Adrenal gland (tissue), 12 donors: ENCODE measurements around the gene FNBP1. TPM values are rescaled to one million over a fixed set of nuclear protein-coding genes. Genes with fewer than 3 reads are reported as not detected.

ENCODE experiments used
- DNase-seq, 7 donors: peaks; one replicate each; pipeline ENCODE4 v3.0.0-alpha.2; 2019 to 2020
- H3K27ac ChIP-seq, 5 donors: fragments of 200-600 bp; sonication (generic) in 4 of 5; 1 replicate in 3 of 5; 2 replicates in 2 of 5; pipeline versions ENCODE4 v1.5.1 to v1.8.0; 2016 to 2020; ENCODE audit warnings: mild to moderate bottlenecking in 1 of 5
- H3K27me3 ChIP-seq: fragments of 200-600 bp; 2 replicates; pipeline ENCODE4 v1.8.0; 2021
- H3K36me3 ChIP-seq, 2 donors: fragments of 200-600 bp; replicated peaks in 1 of 2; 1 replicate in 1 of 2; 2 replicates in 1 of 2; pipeline versions ENCODE4 v1.5.1 to v1.8.0; 2018 to 2022
- H3K4me1 ChIP-seq, 2 donors: fragments of 200-600 bp; replicated peaks in 1 of 2; 1 replicate in 1 of 2; 2 replicates in 1 of 2; pipeline versions ENCODE4 v1.5.1 to v1.8.0; 2018 to 2021
- H3K4me3 ChIP-seq, 4 donors: fragments of 200-600 bp; sonication (generic) in 3 of 4; one replicate each; pipeline ENCODE4 v1.5.1; 2016 to 2018
- H3K9me3 ChIP-seq, 3 donors: fragments of 200-600 bp; sonication (generic) in 1 of 3; replicated peaks in 1 of 3; 1 replicate in 2 of 3; 2 replicates in 1 of 3; pipeline versions ENCODE4 v1.5.1 to v1.8.0; 2016 to 2021
- CTCF ChIP-seq, 6 experiments: fragments of 450-650 bp in 4 of 6; fragments of 200-600 bp in 2 of 6; sonication (generic) in 1 of 6; IDR thresholded peaks; 1 replicate in 5 of 6; 2 replicates in 1 of 6; pipeline versions ENCODE4 v1.5.1 to v1.8.0; 2016 to 2021; ENCODE audit warnings: antibody characterized with exemption in 6 of 6, mild to moderate bottlenecking in 2 of 6, moderate library complexity in 1 of 6
- POLR2A ChIP-seq, 2 donors: fragments of 450-650 bp; IDR thresholded peaks; one replicate each; pipeline ENCODE4 v1.6.1; 2017; ENCODE audit warnings: antibody characterized with exemption in 2 of 2, mild to moderate bottlenecking in 2 of 2, moderate library complexity in 1 of 2
- WGBS, 4 donors: extraction: QIAGEN DNeasy Blood & Tissue Kit in 2 of 4; methylation state at CpG; one replicate each; pipeline versions ENCODE4 v1.1.5 to v1.1.7; 2013 to 2017; 5-methylcytosine and 5-hydroxymethylcytosine counted together
- intact Hi-C, 2 donors: fragments of 100-400 bp; cut with DNase I; formaldehyde crosslinking; loops; one replicate each; pipeline versions ENCODE4 v1.14.1 to v1.15.0; 2022 to 2023
- polyA plus RNA-seq, 3 donors: library from polyadenylated mRNA; stranded (reverse); fragments of 200-250 nt in 2 of 3; fragments of 350-450 nt in 1 of 3; fragmentation: Illumina TruSeq in 1 of 3; extraction: RNeasy Lipid Tissue Mini Kit (QIAGEN cat#74804) in 1 of 3; gene quantifications; one replicate each; pipeline ENCODE4 v1.2.3, GENCODE V29; 2013 to 2014
- total RNA-seq, 9 donors: library from RNA; depleted of rRNA in 4 of 9; stranded (reverse); fragments of >200 nt in 4 of 9; fragments of 120-200 nt in 1 of 9; fragmentation: NEBNext Ultra II Directional in 1 of 9; extraction: Animal tissue kit (Norgen Biotek cat#: 25700) in 1 of 9; gene quantifications; one replicate each; pipeline versions ENCODE4 v1.1.0 to v1.2.4, GENCODE V29; 2013 to 2023
- donor health status: healthy with polysubstance abuse.
- donor health status: Bipolar disorder and iron deficiency.
- donor health status: DM: yes; HTN: yes; CAD: no.
- donor health status: DM: no; HTN: no; CAD: no.
- donor health status: DM: no; HTN: no; CAD: no.
- donor health status: DM: yes; HTN: yes; CAD: no.

Gene FNBP1
- total and polyA plus RNA-seq, 12 donors, result 15.3 to 40.4 (median 24.0) TPM

GRCh38 chr9:130042406-130042884, 544 bp downstream of the FNBP1 start:
- intact Hi-C loops, result loop anchor here in 1 of 2 donors (5.0 kb wide), 1 partner anchor 155 kb away; no protein-coding TSS in a partner anchor

GRCh38 chr9:130041648-130042405, 1.2 kb downstream of the FNBP1 start:
- peak in 1 of 2 donors; percentile 15 for TF ChIP-seq POLR2A (IDR thresholded peaks at IDR 0.05)
- no peak for TF ChIP-seq CTCF (IDR thresholded peaks at IDR 0.05)
- H3K9me3 ChIP-seq, result no peaks in the 10 kb centered on the region
- 1% methylated on average over 27 to 31 of the region's 31 CpGs for WGBS, 4 donors
- H3K27me3 ChIP-seq, result no peaks in the 10 kb centered on the region
- peak in 4 of 7 donors; percentile 20 to 51 (median 34) for DNase-seq
- peaks cover 10 to 41% of the 10 kb centered on the region in 2 donors for H3K4me1 ChIP-seq
- H3K27ac ChIP-seq, result peak overlapping the region; percentile 2 to 96 (median 89)
- H3K4me3 ChIP-seq, result peak overlapping the region; percentile 37 to 95 (median 77)
- intact Hi-C loops, result loop anchor here in 1 of 2 donors (5.0 kb wide), 1 partner anchor 155 kb away; no protein-coding TSS in a partner anchor
- H3K36me3 ChIP-seq, result no peaks in the 10 kb centered on the region

More at GRCh38 chr9:130042406-130042884, 544 bp downstream of the FNBP1 start:
- TF ChIP-seq CTCF (IDR thresholded peaks at IDR 0.05) (no peak), POLR2A (IDR thresholded peaks at IDR 0.05) (no peak)
- WGBS, 4 donors, result 0 to 8% (median 0%) methylated on average over 2 to 68 of the region's 68 CpGs
- Histone ChIP-seq H3K4me1 (peaks cover 10 to 41% of the 10 kb centered on the region in 2 donors), H3K36me3 (no peaks in the 10 kb centered on the region), H3K27me3 (no peaks in the 10 kb centered on the region), H3K4me3 (peak overlapping the region; percentile 37 to 95 (median 77)), H3K9me3 (no peaks in the 10 kb centered on the region), H3K27ac (peak overlapping the region; percentile 44 to 96 (median 89))
- peak in 5 of 7 donors; percentile 19 to 53 (median 31) for DNase-seq

- Histone ChIP-seq H3K4me1 (peaks cover 10 to 46% of the 10 kb centered on the region in 2 donors), H3K9me3 (no peaks in the 10 kb centered on the region), H3K4me3 (peak overlapping the region in 1 of 4 donors; percentile 95), H3K27me3 (no peaks in the 10 kb centered on the region), H3K36me3 (no peaks in the 10 kb centered on the region), H3K27ac (peak overlapping the region in 1 of 5 donors; percentile 88)
- peak in 1 of 7 donors; percentile 48 for DNase-seq
- intact Hi-C loops, result loop anchor here in 1 of 2 donors (5.0 kb wide), 1 partner anchor 154 kb away; no protein-coding TSS in a partner anchor
- 69 to 82% (median 75%) methylated on average over 7 of the region's 7 CpGs for WGBS, 4 donors
- TF ChIP-seq CTCF (IDR thresholded peaks at IDR 0.05) (no peak), POLR2A (IDR thresholded peaks at IDR 0.05) (no peak)
Observed at GRCh38 chr9:130040984-130041647, 1.9 kb downstream of the FNBP1 start.
